Vagina (tissue), 2 donors: Measurements from ENCODE around the gene CHN1. TPM values are rescaled to one million over a fixed set of nuclear protein-coding genes. Genes with fewer than 3 reads are reported as not detected.
A peak's percentile ranks its signal among the peaks of the same experiment; 100 is the strongest.

Source experiments
- DNase-seq, 2 donors: peaks; one replicate each; pipeline ENCODE4 v3.0.0-alpha.2; 2017; ENCODE audit errors: extremely low spot score in 2 of 2
- H3K27ac ChIP-seq: fragments of 200-600 bp; sonication (generic); one replicate; pipeline ENCODE4 v1.5.1; 2019
- H3K27me3 ChIP-seq: fragments of 200-600 bp; sonication (generic); one replicate; pipeline ENCODE4 v1.5.1; 2019
- H3K36me3 ChIP-seq, 2 donors: fragments of 200-600 bp; sonication (generic); one replicate each; pipeline ENCODE4 v1.5.1; 2017 to 2019
- H3K4me1 ChIP-seq: fragments of 200-600 bp; sonication (generic); one replicate; pipeline ENCODE4 v1.5.1; 2019
- H3K4me3 ChIP-seq, 2 donors: fragments of 200-600 bp; sonication (generic); 1 replicate in 1 of 2; 2 replicates in 1 of 2; pipeline ENCODE4 v1.5.1; 2016 to 2019
- H3K9me3 ChIP-seq: fragments of 200-600 bp; sonication (generic); one replicate; pipeline ENCODE4 v1.5.1; 2019
- CTCF ChIP-seq, 3 experiments: fragments of 450-650 bp in 2 of 3; fragments of 200-600 bp in 1 of 3; sonication (generic) in 1 of 3; IDR thresholded peaks; one replicate each; pipeline ENCODE4 v1.5.1; 2017 to 2019; ENCODE audit warnings: antibody characterized with exemption in 3 of 3, mild to moderate bottlenecking in 2 of 3, moderate library complexity in 2 of 3
- POLR2A ChIP-seq, 2 donors: fragments of 450-650 bp; IDR thresholded peaks; one replicate each; pipeline ENCODE4 v1.6.1; 2017; ENCODE audit warnings: antibody characterized with exemption in 2 of 2, mild to moderate bottlenecking in 2 of 2, moderate library complexity in 2 of 2
- POLR2AphosphoS5 ChIP-seq, 2 donors: sonication (generic); formaldehyde crosslinking; IDR thresholded peaks; one replicate each; pipeline ENCODE4 v1.9.0; 2017; ENCODE audit warnings: antibody characterized with exemption in 2 of 2, mild to moderate bottlenecking in 2 of 2, low read depth in 1 of 2; ENCODE audit not compliant: insufficient read depth in 1 of 2
- intact Hi-C: fragments of 100-400 bp; cut with DNase I; formaldehyde crosslinking; loops from one replicate; pipeline ENCODE4 v1.15.1; 2023
- total RNA-seq: library from RNA; depleted of rRNA; stranded (reverse); fragments of >200 nt; gene quantifications from one replicate; pipeline ENCODE4 v1.2.3, GENCODE V29; 2016

Gene CHN1
- total RNA-seq, 1 donor from 2014 or later: 9.6 TPM

- Histone ChIP-seq H3K4me1 (peaks cover 7% of the 10 kb centered on the region), H3K27me3 (no peaks in the 10 kb centered on the region), H3K36me3 (no peaks in the 10 kb centered on the region), H3K9me3 (no peaks in the 10 kb centered on the region), H3K4me3 (no peak overlapping the region), H3K27ac (no peak overlapping the region)
- TF ChIP-seq CTCF (IDR thresholded peaks at IDR 0.05) (no peak), POLR2AphosphoS5 (IDR thresholded peaks at IDR 0.05; ENCODE audit: insufficient read depth in 1 of 2, low read depth in 1 of 2) (no peak), POLR2A (IDR thresholded peaks at IDR 0.05) (no peak)
- intact Hi-C loops: no loop called here
- no peak for DNase-seq
Measured at GRCh38 chr2:174994381-174994780, 10.8 kb downstream of the CHN1 start.

- H3K4me1 ChIP-seq: peaks cover 3% of the 10 kb centered on the region
- no peak overlapping the region for H3K27ac ChIP-seq
- H3K27me3 ChIP-seq: no peaks in the 10 kb centered on the region
- intact Hi-C loops: no loop called here
- H3K4me3 ChIP-seq: no peak overlapping the region
- no peak for DNase-seq
- no peak for TF ChIP-seq POLR2A (IDR thresholded peaks at IDR 0.05)
- TF ChIP-seq POLR2AphosphoS5 (IDR thresholded peaks at IDR 0.05; ENCODE audit: insufficient read depth in 1 of 2, low read depth in 1 of 2): no peak
- no peak for TF ChIP-seq CTCF (IDR thresholded peaks at IDR 0.05)
- H3K36me3 ChIP-seq: no peaks in the 10 kb centered on the region
- H3K9me3 ChIP-seq: no peaks in the 10 kb centered on the region
Measured at GRCh38 chr2:174992886-174993285, 12.3 kb downstream of the CHN1 start.

- Histone ChIP-seq H3K4me3 (no peak overlapping the region), H3K36me3 (no peaks in the 10 kb centered on the region)
- intact Hi-C loops: loop anchor here (5.0 kb wide), 1 partner anchor 213 kb away; no protein-coding TSS in a partner anchor
Measured at GRCh38 chr2:174985614-174986013, 19.6 kb downstream of the CHN1 start.

GRCh38 chr2:174984561-174984960, 20.6 kb downstream of the CHN1 start:
- no peaks in the 10 kb centered on the region for H3K27me3 ChIP-seq

More at GRCh38 chr2:174985614-174986013, 19.6 kb downstream of the CHN1 start:
- Histone ChIP-seq H3K4me1 (no peaks in the 10 kb centered on the region), H3K27me3 (no peaks in the 10 kb centered on the region), H3K27ac (no peak overlapping the region), H3K9me3 (no peaks in the 10 kb centered on the region)
- DNase-seq: no peak
- TF ChIP-seq POLR2AphosphoS5 (IDR thresholded peaks at IDR 0.05; ENCODE audit: insufficient read depth in 1 of 2, low read depth in 1 of 2): no peak
- no peak for TF ChIP-seq POLR2A (IDR thresholded peaks at IDR 0.05)
- TF ChIP-seq CTCF (IDR thresholded peaks at IDR 0.05): peak in 1 of 3 experiments; percentile 41

GRCh38 chr2:174981331-174981730, 23.9 kb downstream of the CHN1 start:
- TF ChIP-seq POLR2A (IDR thresholded peaks at IDR 0.05) (no peak), POLR2AphosphoS5 (IDR thresholded peaks at IDR 0.05; ENCODE audit: insufficient read depth in 1 of 2, low read depth in 1 of 2) (no peak), CTCF (IDR thresholded peaks at IDR 0.05) (no peak)
- no peaks in the 10 kb centered on the region for H3K4me1 ChIP-seq
- H3K36me3 ChIP-seq: no peaks in the 10 kb centered on the region
- H3K27me3 ChIP-seq: no peaks in the 10 kb centered on the region
- no peak overlapping the region for H3K27ac ChIP-seq
- no peaks in the 10 kb centered on the region for H3K9me3 ChIP-seq
- DNase-seq: no peak
- no peak overlapping the region for H3K4me3 ChIP-seq
- intact Hi-C loops: no loop called here

More at GRCh38 chr2:174984561-174984960, 20.6 kb downstream of the CHN1 start:
- Histone ChIP-seq H3K4me3 (no peak overlapping the region), H3K9me3 (no peaks in the 10 kb centered on the region), H3K4me1 (no peaks in the 10 kb centered on the region), H3K27ac (no peak overlapping the region), H3K36me3 (no peaks in the 10 kb centered on the region)
- TF ChIP-seq POLR2AphosphoS5 (IDR thresholded peaks at IDR 0.05; ENCODE audit: insufficient read depth in 1 of 2, low read depth in 1 of 2) (no peak), POLR2A (IDR thresholded peaks at IDR 0.05) (no peak)
- intact Hi-C loops: no loop called here
- DNase-seq: no peak
